Caco-2 (cell line): ENCODE data around the gene RNF126. TPM values are rescaled to one million over a fixed set of nuclear protein-coding genes. Genes with fewer than 3 reads are reported as not detected.

Source experiments
- BruUV-seq: library from RNA; stranded (reverse); fragments of 400-500 nt; replicated peaks from 2 replicates; lab custom pipeline; 2021; lab: Mats Ljungman, UMichigan
- CTCF ChIA-PET: fragments of 300-600 bp; sonication (Branson Sonifier 250); formaldehyde crosslinking; loops from one replicate; lab custom pipeline; 2022; ENCODE audit warnings: antibody characterized with exemption; lab: Charles Lee
- POLR2A ChIA-PET: fragments of 300-600 bp; sonication (Branson Sonifier 250); formaldehyde crosslinking; loops from one replicate; lab custom pipeline; 2022; ENCODE audit warnings: antibody characterized with exemption; lab: Charles Lee
- DNase-seq, 2 experiments: peaks; one replicate each; pipeline versions ENCODE4 v3.0.0 to v3.0.0-alpha.2; 2020 to 2022
- H3K27me3 ChIP-seq: replicated peaks from 2 replicates; pipeline ENCODE4 v1.6.0; 2011; ENCODE audit warnings: low read length; ENCODE audit not compliant: control insufficient read depth, insufficient read depth
- H3K36me3 ChIP-seq: 2 replicates; pipeline ENCODE4 v1.5.1; 2011; ENCODE audit warnings: low read length; ENCODE audit not compliant: control insufficient read depth, insufficient read depth
- H3K4me1 ChIP-seq: fragments of 250-450 bp; sonication (Bioruptor Pico); 2 replicates; pipeline ENCODE4 v1.5.1; 2020; ENCODE audit warnings: mild to moderate bottlenecking
- H3K4me3 ChIP-seq: 2 replicates; pipeline ENCODE4 v1.5.1; 2011; ENCODE audit warnings: low read depth, mild to moderate bottlenecking, control low read depth, low read length
- H3K9me3 ChIP-seq: fragments of 250-450 bp; sonication (Bioruptor Pico); 2 replicates; pipeline ENCODE4 v1.5.1; 2020; ENCODE audit warnings: mild to moderate bottlenecking, moderate library complexity
- H3K27ac Mint-ChIP-seq: one replicate; pipeline ENCODE4 v1.8.0; 2022; ENCODE audit warnings: mixed read lengths; ENCODE audit not compliant: unreplicated experiment
- H3K27me3 Mint-ChIP-seq: one replicate; pipeline ENCODE4 v1.8.0; 2022; ENCODE audit warnings: mixed read lengths; ENCODE audit not compliant: insufficient read depth, unreplicated experiment
- H3K36me3 Mint-ChIP-seq: one replicate; pipeline ENCODE4 v1.8.0; 2022; ENCODE audit warnings: mild to moderate bottlenecking, mixed read lengths; ENCODE audit not compliant: insufficient read depth, unreplicated experiment
- H3K4me1 Mint-ChIP-seq: one replicate; pipeline ENCODE4 v1.8.0; 2022; ENCODE audit warnings: low read depth, mixed read lengths; ENCODE audit not compliant: unreplicated experiment
- H3K4me3 Mint-ChIP-seq: one replicate; pipeline ENCODE4 v1.8.0; 2022; ENCODE audit warnings: mild to moderate bottlenecking, moderate library complexity, mixed read lengths; ENCODE audit not compliant: unreplicated experiment
- H3K9me3 Mint-ChIP-seq: one replicate; pipeline ENCODE4 v1.8.0; 2022; ENCODE audit warnings: mixed read lengths; ENCODE audit not compliant: unreplicated experiment
- CTCF ChIP-seq, 2 experiments: fragments of 200-600 bp in 1 of 2; IDR thresholded peaks; 1 replicate in 1 of 2; 2 replicates in 1 of 2; pipeline versions ENCODE4 v1.5.1 to v1.8.0; 2011 to 2022; ENCODE audit warnings: antibody characterized with exemption in 1 of 2, control low read depth in 1 of 2, inconsistent platforms in 1 of 2, low read depth in 1 of 2, low read length in 1 of 2, mild to moderate bottlenecking in 1 of 2, moderate library complexity in 1 of 2; ENCODE audit not compliant: insufficient read depth in 1 of 2, severe bottlenecking in 1 of 2, unreplicated experiment in 1 of 2
- intact Hi-C: fragments of 100-400 bp; cut with micrococcal nuclease; formaldehyde crosslinking; loops from one replicate; pipeline ENCODE4 v1.10.0; 2022; ENCODE audit not compliant: unreplicated experiment
- total RNA-seq: library from RNA; stranded (reverse); gene quantifications from 2 replicates; pipeline ENCODE4 v1.2.3, GENCODE V29; 2022

The RNF126 gene
- total RNA-seq, 1 experiment from 2014 or later: 74.6 TPM

DNA sequence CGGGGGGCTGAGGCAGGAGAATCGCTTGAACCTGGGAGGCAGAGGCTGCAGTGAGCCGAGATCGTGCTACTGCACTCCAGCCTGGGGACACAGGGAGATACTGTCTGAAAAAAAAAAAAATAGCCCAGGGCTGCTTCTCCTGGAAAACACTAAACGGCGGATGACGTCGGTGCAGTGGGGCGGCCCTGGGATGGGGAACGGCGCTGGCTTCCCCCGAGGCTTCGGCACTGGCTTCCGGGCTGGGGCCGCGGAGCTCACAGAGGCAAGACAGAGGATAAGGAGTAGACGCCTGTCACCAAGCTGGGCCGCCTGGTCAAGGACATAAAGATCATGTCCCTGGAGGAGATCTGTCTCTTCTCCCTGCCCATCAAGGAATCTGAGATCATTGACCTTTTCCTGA, 27.2 kb upstream of the RNF126 start:
- BruUV-seq: no TSS peak
- CTCF ChIA-PET: no interaction called here
- Mint-ChIP-seq H3K4me1 (peaks cover 5% of the 10 kb centered on the region), H3K4me3 (no peak overlapping the region), H3K36me3 (peaks cover 5% of the 10 kb centered on the region), H3K27ac (no peak overlapping the region), H3K9me3 (no peaks in the 10 kb centered on the region), H3K27me3 (no peaks in the 10 kb centered on the region)
- POLR2A ChIA-PET: no interaction called here
- intact Hi-C loops: no loop called here
- no peak for DNase-seq
- H3K9me3 ChIP-seq: no peaks in the 10 kb centered on the region
- no peak for TF ChIP-seq CTCF (IDR thresholded peaks at IDR 0.05; ENCODE audit: insufficient read depth in 1 of 2, low read depth in 1 of 2, low read length in 1 of 2, severe bottlenecking in 1 of 2, unreplicated experiment in 1 of 2)
- H3K4me3 ChIP-seq: no peak overlapping the region
- H3K4me1 ChIP-seq: no peaks in the 10 kb centered on the region
- H3K27me3 ChIP-seq: no peaks in the 10 kb centered on the region
- H3K36me3 ChIP-seq: no peaks in the 10 kb centered on the region

DNA sequence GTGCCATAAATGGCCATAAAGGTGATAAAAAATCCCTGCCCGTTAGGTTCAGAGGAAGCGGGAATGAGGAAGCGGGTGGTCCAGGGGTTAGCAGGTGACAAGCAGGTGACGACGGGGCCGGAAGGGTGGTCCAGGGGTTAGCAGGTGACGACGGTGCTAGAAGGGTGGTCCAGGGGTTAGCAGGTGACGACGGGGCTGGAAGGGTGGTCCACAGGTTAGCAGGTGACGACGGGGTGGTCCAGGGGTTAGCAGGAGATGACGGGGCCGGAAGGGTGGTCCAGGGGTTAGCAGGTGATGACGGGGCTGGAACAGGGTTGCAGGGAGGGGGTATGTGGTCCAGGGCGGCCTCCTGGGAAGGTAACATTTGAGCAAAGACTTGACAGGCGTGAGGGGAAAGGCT, 26.0 kb upstream of the RNF126 start:
- H3K9me3 Mint-ChIP-seq: no peaks in the 10 kb centered on the region
- ChIA-PET POLR2A (no interaction called here), CTCF (no interaction called here)
- H3K4me1 ChIP-seq: no peaks in the 10 kb centered on the region
- intact Hi-C loops: no loop called here
- H3K4me3 Mint-ChIP-seq: no peak overlapping the region
- no TSS peak for BruUV-seq
- H3K36me3 Mint-ChIP-seq: peaks cover 5% of the 10 kb centered on the region
- no peaks in the 10 kb centered on the region for H3K27me3 ChIP-seq
- TF ChIP-seq CTCF (IDR thresholded peaks at IDR 0.05; ENCODE audit: insufficient read depth in 1 of 2, low read depth in 1 of 2, low read length in 1 of 2, severe bottlenecking in 1 of 2, unreplicated experiment in 1 of 2): no peak
- no peaks in the 10 kb centered on the region for H3K9me3 ChIP-seq
- H3K36me3 ChIP-seq: no peaks in the 10 kb centered on the region
- peaks cover 5% of the 10 kb centered on the region for H3K4me1 Mint-ChIP-seq
- DNase-seq: no peak
- no peak overlapping the region for H3K4me3 ChIP-seq
- no peak overlapping the region for H3K27ac Mint-ChIP-seq
- H3K27me3 Mint-ChIP-seq: no peaks in the 10 kb centered on the region

- no peak for TF ChIP-seq CTCF (IDR thresholded peaks at IDR 0.05; ENCODE audit: insufficient read depth in 1 of 2, low read depth in 1 of 2, low read length in 1 of 2, severe bottlenecking in 1 of 2, unreplicated experiment in 1 of 2)
- Histone ChIP-seq H3K36me3 (no peaks in the 10 kb centered on the region), H3K27me3 (no peaks in the 10 kb centered on the region), H3K4me3 (no peak overlapping the region), H3K4me1 (no peaks in the 10 kb centered on the region), H3K9me3 (no peaks in the 10 kb centered on the region)
- Mint-ChIP-seq H3K27me3 (no peaks in the 10 kb centered on the region), H3K36me3 (peaks cover 8% of the 10 kb centered on the region), H3K4me1 (peaks cover 5% of the 10 kb centered on the region), H3K27ac (no peak overlapping the region), H3K4me3 (no peak overlapping the region), H3K9me3 (no peaks in the 10 kb centered on the region)
- POLR2A ChIA-PET: no interaction called here
- CTCF ChIA-PET: no interaction called here
- DNase-seq: no peak
- BruUV-seq: no TSS peak
- intact Hi-C loops: no loop called here
Measured at GRCh38 chr19:688214-688613, 25.2 kb upstream of the RNF126 start.
